ENCODE data around the gene NR2E1. TPM values are rescaled to one million over a fixed set of nuclear protein-coding genes. Genes with fewer than 3 reads are reported as not detected.

Gene NR2E1
- total RNA-seq, 1 experiment from 2014 or later, result 0.39 TPM

GRCh38 chr6:108171291-108171917 lies 5.6 kb downstream of the NR2E1 start:
- no peak for DNase-seq (ENCODE audit: low spot score)

GRCh38 chr6:108171918-108172516 lies 6.2 kb downstream of the NR2E1 start:
- DNase-seq (ENCODE audit: low spot score), result no peak

DNA sequence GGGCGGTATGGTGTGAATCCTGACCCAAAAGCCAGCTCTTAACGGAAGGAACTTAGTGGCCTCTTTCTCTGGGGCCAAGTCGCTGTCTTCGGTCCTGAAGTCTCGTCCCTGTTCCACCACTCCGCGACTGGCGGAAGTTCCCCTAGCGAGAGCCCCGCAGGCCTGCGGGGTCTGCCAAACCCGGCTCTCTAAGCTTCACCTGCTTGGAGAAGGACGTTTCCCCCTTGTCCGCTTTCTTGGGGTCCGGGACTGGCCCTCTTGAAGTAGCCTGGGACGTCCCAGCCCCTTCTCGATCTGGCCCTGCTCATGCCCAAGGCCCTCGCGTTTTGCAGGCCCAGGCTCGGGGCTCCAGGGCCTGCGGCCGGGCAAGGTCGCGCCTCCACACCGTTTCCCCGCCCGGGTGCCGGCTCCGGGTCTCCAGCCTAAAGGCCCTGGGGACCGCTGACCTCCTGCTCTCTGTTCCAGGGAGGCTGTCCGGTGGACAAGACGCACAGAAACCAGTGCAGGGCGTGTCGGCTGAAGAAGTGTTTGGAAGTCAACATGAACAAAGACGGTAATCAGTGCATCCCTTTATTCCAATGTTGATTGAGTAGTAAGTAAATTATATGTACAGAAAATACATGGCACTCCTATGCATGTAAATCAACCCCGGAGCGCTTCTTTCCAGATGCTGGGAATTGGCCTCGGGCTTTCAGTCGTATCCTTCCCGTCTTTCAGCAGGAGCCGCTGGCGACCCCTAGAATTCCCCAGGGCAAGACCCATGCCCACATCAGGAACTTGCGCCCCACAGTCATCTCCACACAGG lies 8.8 kb downstream of the NR2E1 start:
- DNase-seq (ENCODE audit: low spot score), result no peak

DNA sequence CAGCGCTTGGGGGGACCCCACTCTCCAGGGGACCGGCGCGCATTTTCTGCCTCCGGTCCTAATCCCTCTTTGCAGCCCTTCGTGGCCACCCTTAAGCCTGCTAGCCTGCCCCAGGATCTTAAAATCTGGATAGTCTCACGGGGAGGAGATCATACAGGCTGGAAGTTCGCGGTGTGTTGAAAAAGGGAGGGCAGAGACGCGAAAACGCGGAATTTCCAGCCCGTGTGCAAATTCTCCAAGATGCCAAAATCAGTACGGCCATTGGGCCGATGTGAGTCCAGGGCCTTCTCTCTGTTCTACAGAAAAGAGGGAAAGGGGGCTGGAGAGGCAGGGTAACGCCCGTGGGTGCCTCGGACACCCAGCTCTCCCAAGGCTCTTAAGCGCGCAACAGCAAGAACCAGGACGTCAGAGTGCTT lies 9.4 kb downstream of the NR2E1 start:
- no peak for DNase-seq (ENCODE audit: low spot score)

GRCh38 chr6:108175592-108176279 lies 9.9 kb downstream of the NR2E1 start:
- no peak for DNase-seq (ENCODE audit: low spot score)

DNA sequence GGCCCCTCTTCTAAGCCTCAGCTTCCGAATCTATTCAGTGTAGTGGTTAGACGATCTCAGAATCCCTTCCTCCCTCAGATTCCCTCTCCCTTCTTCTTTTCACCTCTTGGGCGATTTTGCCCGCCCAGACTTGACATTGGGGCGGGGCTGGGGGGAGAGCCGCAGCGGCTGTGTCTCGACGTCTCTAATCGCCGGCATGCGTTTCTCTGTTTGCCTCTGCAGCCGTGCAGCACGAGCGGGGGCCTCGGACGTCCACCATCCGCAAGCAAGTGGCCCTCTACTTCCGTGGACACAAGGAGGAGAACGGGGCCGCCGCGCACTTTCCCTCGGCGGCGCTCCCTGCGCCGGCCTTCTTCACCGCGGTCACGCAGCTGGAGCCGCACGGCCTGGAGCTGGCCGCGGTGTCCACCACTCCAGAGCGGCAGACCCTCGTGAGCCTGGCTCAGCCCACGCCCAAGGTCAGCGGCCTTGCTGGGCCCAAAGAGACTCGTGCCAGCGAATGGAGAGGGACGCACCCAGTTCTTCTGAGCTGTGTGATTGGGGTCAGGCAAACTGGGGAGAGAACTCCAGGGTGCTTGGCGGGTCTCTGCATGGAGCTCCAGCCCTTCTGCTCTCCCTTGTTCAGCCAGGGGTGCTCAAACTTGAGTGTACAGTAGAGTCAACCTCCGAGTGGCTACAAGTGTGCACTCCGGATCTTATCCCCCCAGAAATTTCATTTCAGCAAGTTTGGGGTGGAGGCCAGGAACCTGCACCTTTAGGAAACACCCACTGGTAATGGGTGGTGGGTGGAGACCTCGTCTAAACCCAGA lies 10.7 kb downstream of the NR2E1 start:
- DNase-seq (ENCODE audit: low spot score), result no peak

DNA sequence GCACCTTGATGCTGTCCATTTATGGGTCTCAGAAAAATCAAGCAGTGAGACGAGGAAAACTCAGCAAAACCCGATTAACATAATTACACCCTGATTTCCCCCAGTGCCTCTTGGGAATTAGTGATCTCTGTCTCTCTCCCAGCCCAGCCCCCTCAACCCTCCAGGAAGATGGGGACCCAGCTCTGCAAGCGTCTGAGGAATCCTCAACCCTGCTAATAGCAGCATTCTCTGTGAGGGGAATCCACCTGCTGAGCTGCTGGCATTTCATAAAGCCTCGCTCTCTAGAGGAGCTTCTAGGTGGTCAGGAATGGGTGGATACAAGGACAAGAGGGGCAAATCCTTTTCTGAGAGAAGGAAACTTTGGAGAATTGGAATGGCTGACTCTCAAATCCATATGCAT lies 13.9 kb downstream of the NR2E1 start:
- DNase-seq (ENCODE audit: low spot score), result no peak

- no peak for DNase-seq (ENCODE audit: low spot score)
Observed at GRCh38 chr6:108180266-108180665, 14.4 kb downstream of the NR2E1 start.

DNA sequence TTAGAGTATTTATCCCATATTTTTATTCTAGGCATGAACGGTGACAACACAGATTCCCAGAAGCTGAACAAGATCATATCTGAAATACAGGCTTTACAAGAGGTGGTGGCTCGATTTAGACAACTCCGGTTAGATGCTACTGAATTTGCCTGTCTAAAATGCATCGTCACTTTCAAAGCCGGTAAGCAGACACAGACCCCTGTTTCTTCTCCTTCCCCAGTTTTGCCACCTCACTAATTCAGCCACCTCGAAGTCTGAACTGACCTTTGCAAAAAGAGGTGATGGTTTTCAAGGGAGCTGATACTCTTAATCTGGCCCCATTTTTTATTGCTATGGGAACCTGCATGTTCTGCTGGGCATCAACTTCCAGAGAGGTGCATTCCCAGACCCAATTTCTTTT lies 15.0 kb downstream of the NR2E1 start:
- no peak for DNase-seq (ENCODE audit: low spot score)

GRCh38 chr6:108186226-108186625 lies 20.4 kb downstream of the NR2E1 start:
- DNase-seq (ENCODE audit: low spot score), result no peak

GRCh38 chr6:108187519-108187918 lies 21.7 kb downstream of the NR2E1 start:
- no peak for DNase-seq (ENCODE audit: low spot score)

DNA sequence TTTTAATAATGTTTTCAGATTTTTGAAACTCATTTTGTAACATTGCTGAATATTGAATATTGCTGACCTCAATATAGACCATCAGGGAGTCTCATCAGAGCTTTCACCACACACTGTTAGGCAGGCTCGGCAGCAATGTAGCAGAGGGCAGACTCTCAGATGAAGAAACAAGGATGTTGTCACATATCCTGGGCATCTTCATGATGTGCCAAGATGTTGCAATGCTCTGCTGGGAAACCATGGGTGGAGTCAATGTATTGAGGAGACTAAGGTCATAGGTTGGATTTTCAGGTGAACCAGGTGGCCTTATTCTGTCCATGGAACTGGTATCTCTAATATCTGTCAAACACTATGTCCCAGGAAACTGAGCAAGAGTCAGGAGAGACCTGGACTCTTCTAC lies 27.3 kb downstream of the NR2E1 start:
- DNase-seq (ENCODE audit: low spot score), result no peak

DNA sequence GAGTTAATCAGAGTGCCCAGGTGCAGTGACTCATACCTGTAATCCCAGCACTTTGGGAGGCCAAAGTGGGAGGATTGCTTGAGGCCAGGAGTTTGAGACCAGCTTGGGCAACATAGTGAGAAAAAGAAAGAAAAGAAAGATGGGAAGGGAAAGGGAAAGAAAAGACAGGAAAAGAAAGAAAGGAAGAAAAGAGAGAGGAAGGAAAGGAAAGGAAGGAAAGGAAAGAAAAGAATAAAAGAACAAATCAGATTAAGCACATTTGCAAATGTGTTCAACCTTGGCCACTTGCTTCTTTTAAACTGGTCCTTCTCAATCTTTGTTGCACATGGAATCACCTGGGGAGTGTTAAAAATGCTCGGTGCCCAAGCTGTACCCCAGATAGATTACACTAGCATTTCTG lies 28.0 kb downstream of the NR2E1 start:
- DNase-seq (ENCODE audit: low spot score), result no peak

GRCh38 chr6:108194503-108194902 lies 28.7 kb downstream of the NR2E1 start:
- DNase-seq (ENCODE audit: low spot score), result no peak

DNA sequence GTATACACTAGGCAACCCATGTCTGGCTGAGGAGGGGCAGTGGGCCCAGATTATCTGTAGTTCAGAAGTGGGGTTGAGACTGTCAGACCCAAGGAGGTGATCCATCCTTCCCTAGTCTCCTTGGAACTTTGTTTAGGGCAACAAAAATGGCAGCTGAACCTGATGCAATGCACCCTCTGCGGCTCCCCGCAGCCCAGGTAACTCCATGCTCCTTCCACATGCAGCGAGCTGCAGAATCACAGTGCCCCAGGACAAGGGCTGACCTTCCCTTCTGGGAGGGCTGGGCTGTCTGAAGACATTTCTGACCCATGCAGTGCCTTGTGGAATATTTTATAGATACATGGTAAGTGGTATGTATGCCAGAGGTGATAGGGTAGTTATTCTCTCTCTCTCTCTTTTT lies 29.4 kb downstream of the NR2E1 start:
- no peak for DNase-seq (ENCODE audit: low spot score)

- no peak for DNase-seq (ENCODE audit: low spot score)
Observed at GRCh38 chr6:108198761-108199498, 33.1 kb downstream of the NR2E1 start.

- no peak for DNase-seq (ENCODE audit: low spot score)
Observed at GRCh38 chr6:108200186-108200585, 34.4 kb downstream of the NR2E1 start.

- peak; percentile 82 for DNase-seq (ENCODE audit: low spot score)
Observed at GRCh38 chr6:108200631-108201030, 34.8 kb downstream of the NR2E1 start.

GRCh38 chr6:108203189-108204112 lies 37.6 kb downstream of the NR2E1 start:
- no peak for DNase-seq (ENCODE audit: low spot score)

DNA sequence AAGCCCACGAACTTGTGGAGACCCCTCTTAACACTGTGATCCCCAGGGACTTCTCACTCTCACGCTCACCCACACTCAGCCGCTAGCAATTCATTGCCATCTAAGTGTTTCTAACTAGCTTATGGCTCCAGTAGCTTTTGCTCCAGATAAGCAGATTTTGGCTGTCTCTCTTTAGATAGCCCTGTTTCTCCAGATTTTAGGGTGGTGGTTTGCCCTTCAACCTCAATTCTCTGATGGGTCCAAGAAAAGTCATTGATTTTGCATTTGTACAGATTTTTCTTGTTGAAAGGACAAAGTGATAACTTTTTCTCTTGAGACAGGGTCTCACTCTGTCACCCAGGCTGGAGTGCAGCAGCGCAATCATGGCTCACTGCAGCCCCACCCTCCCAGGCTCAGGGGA lies 41.2 kb downstream of the NR2E1 start:
- DNase-seq (ENCODE audit: low spot score), result no peak
